ELR (cell line): ENCODE data around the gene EHD3.
"Not testable (repeated sequence)": the region's sequence is repeated elsewhere in the genome, so short reads cannot be mapped to it uniquely, and the experiment has no call there.

Source experiments
- DNase-seq: peaks from one replicate; pipeline ENCODE4 v3.0.0-alpha.2; 2015; ENCODE audit warnings: low read depth

Gene EHD3

GRCh38 chr2:31256611-31257382, 22.8 kb downstream of the EHD3 start:
- no peak for DNase-seq

- no peak for DNase-seq
Observed at GRCh38 chr2:31258351-31258750, 24.4 kb downstream of the EHD3 start.

- no peak for DNase-seq
Observed at GRCh38 chr2:31259075-31259474, 25.1 kb downstream of the EHD3 start.

- DNase-seq: no peak
Observed at GRCh38 chr2:31260870-31261269, 26.9 kb downstream of the EHD3 start.

- no peak for DNase-seq
Observed at GRCh38 chr2:31263636-31264190, 29.8 kb downstream of the EHD3 start.

- no peak for DNase-seq
Observed at GRCh38 chr2:31265234-31265633, 31.3 kb downstream of the EHD3 start.

GRCh38 chr2:31266804-31267203, 32.9 kb downstream of the EHD3 start:
- DNase-seq: no peak

- DNase-seq: no peak
Observed at GRCh38 chr2:31267437-31268120, 33.6 kb downstream of the EHD3 start.

GRCh38 chr2:31268344-31268743, 34.4 kb downstream of the EHD3 start:
- DNase-seq: no peak

- no peak for DNase-seq
Observed at GRCh38 chr2:31269087-31269486, 35.1 kb downstream of the EHD3 start.

- DNase-seq: peak; percentile 87
Observed at GRCh38 chr2:31270131-31270530, 36.2 kb downstream of the EHD3 start.

- DNase-seq: no peak
Observed at GRCh38 chr2:31270822-31271231, 36.9 kb downstream of the EHD3 start.

- DNase-seq: peak; percentile 55
Observed at GRCh38 chr2:31271851-31272267, 37.9 kb downstream of the EHD3 start.

GRCh38 chr2:31274401-31275075, 40.6 kb downstream of the EHD3 start:
- DNase-seq: no peak

GRCh38 chr2:31275976-31276375, 42.0 kb downstream of the EHD3 start:
- DNase-seq: no peak

- DNase-seq: no peak
Observed at GRCh38 chr2:31277621-31278020, 43.7 kb downstream of the EHD3 start.

- DNase-seq: no peak
Observed at GRCh38 chr2:31282634-31283033, 48.7 kb downstream of the EHD3 start.

GRCh38 chr2:31283193-31283919, 49.4 kb downstream of the EHD3 start:
- not testable (repeated sequence) for DNase-seq

- no peak for DNase-seq
Observed at GRCh38 chr2:31284107-31284506, 50.2 kb downstream of the EHD3 start.

GRCh38 chr2:31286230-31286629, 52.3 kb downstream of the EHD3 start:
- no peak for DNase-seq

GRCh38 chr2:31286961-31287550, 53.1 kb downstream of the EHD3 start:
- peak; percentile 77 for DNase-seq

GRCh38 chr2:31287654-31288053, 53.7 kb downstream of the EHD3 start:
- DNase-seq: peak; percentile 64
